H1 (cell line): ENCODE data around the gene LNX2. TPM values are rescaled to one million over a fixed set of nuclear protein-coding genes. Genes with fewer than 3 reads are reported as not detected.

Experiments
- CTCF ChIA-PET: fragments of 300-600 bp; sonication (Branson Sonifier 250); formaldehyde crosslinking; loops from one replicate; lab custom pipeline; 2021; ENCODE audit not compliant: partially characterized antibody; lab: Charles Lee
- POLR2A ChIA-PET: fragments of 300-600 bp; sonication (Branson Sonifier 250); formaldehyde crosslinking; loops from one replicate; lab custom pipeline; 2021; ENCODE audit warnings: inconsistent platforms; ENCODE audit not compliant: partially characterized antibody; lab: Charles Lee
- DNase-seq, 2 experiments: peaks; one replicate each; pipeline versions ENCODE4 v3.0.0 to v3.0.0-alpha.2; 2010 to 2022; ENCODE audit warnings: low spot score in 2 of 2, low read depth in 1 of 2, mixed read lengths in 1 of 2
- FAIRE-seq: peaks from 2 replicates; lab custom pipeline; 2011; peaks lifted over from hg19 to GRCh38; lab: Jason Lieb, UNC
- H2AFZ ChIP-seq: 2 replicates; pipeline ENCODE4 v1.8.1; 2012; ENCODE audit warnings: low read length, inconsistent platforms
- H2AK5ac ChIP-seq: 2 replicates; pipeline ENCODE4 v1.6.1; 2013; ENCODE audit warnings: low read depth, low read length
- H2BK120ac ChIP-seq: replicated peaks from 2 replicates; pipeline ENCODE3; 2013; ENCODE audit warnings: low read depth, low read length, inconsistent platforms
- H2BK12ac ChIP-seq: 2 replicates; pipeline ENCODE4 v1.6.1; 2013; ENCODE audit warnings: low read depth, low read length
- H2BK15ac ChIP-seq: 2 replicates; pipeline ENCODE4 v1.6.1; 2013; ENCODE audit warnings: low read length
- H2BK20ac ChIP-seq: 2 replicates; pipeline ENCODE4 v1.6.1; 2013; ENCODE audit warnings: low read length
- H2BK5ac ChIP-seq: 2 replicates; pipeline ENCODE4 v1.6.1; 2013; ENCODE audit warnings: low read depth, low read length
- H3K14ac ChIP-seq: 2 replicates; pipeline ENCODE4 v1.6.1; 2013; ENCODE audit warnings: inconsistent platforms; ENCODE audit not compliant: insufficient read length
- H3K18ac ChIP-seq: 2 replicates; pipeline ENCODE4 v1.6.1; 2013; ENCODE audit warnings: low read length; ENCODE audit errors: extremely low read depth
- H3K23ac ChIP-seq: 2 replicates; pipeline ENCODE4 v1.6.1; 2013; ENCODE audit warnings: inconsistent platforms; ENCODE audit not compliant: insufficient read length
- H3K23me2 ChIP-seq: 2 replicates; pipeline ENCODE4 v1.6.1; 2013; ENCODE audit warnings: low read depth, low read length
- H3K27ac ChIP-seq: 2 replicates; pipeline ENCODE4 v1.6.1; 2011; ENCODE audit warnings: low read depth, low read length, inconsistent platforms
- H3K27me3 ChIP-seq, 4 experiments: replicated peaks in 1 of 4; 1 replicate in 1 of 4; 2 replicates in 3 of 4; pipeline versions ENCODE4 v1.6.1 to v1.8.1; 2011 to 2013; ENCODE audit warnings: low read length in 3 of 4, mild to moderate bottlenecking in 3 of 4, inconsistent platforms in 2 of 4, mixed read lengths in 2 of 4, moderate library complexity in 1 of 4; ENCODE audit not compliant: control insufficient read depth in 3 of 4, insufficient read depth in 3 of 4; ENCODE audit errors: extremely low read depth in 1 of 4
- H3K36me3 ChIP-seq, 4 experiments: 2 replicates each; pipeline versions ENCODE4 v1.6.1 to v1.8.1; 2011 to 2013; ENCODE audit warnings: mild to moderate bottlenecking in 4 of 4, low read length in 3 of 4, moderate library complexity in 2 of 4, control low read depth in 1 of 4, inconsistent platforms in 1 of 4; ENCODE audit not compliant: insufficient read depth in 4 of 4, control insufficient read depth in 2 of 4
- H3K4ac ChIP-seq: replicated peaks from 2 replicates; pipeline ENCODE3; 2013; ENCODE audit warnings: low read length, low read depth, mixed read lengths, inconsistent platforms; ENCODE audit not compliant: insufficient read length
- H3K4me1 ChIP-seq, 4 experiments: replicated peaks in 1 of 4; 1 replicate in 1 of 4; 2 replicates in 3 of 4; pipeline versions ENCODE4 v1.6.1 to v1.8.1; 2011 to 2013; ENCODE audit warnings: low read length in 3 of 4, inconsistent platforms in 2 of 4, mixed read lengths in 1 of 4; ENCODE audit not compliant: insufficient read depth in 4 of 4, control insufficient read depth in 3 of 4
- H3K4me2 ChIP-seq, 2 experiments: 2 replicates each; pipeline versions ENCODE4 v1.6.1 to v1.8.1; 2011 to 2013; ENCODE audit warnings: low read depth in 2 of 2, low read length in 2 of 2, control low read depth in 1 of 2, inconsistent platforms in 1 of 2, mild to moderate bottlenecking in 1 of 2; ENCODE audit not compliant: insufficient read depth in 1 of 2
- H3K4me3 ChIP-seq, 4 experiments: fragments of 200-600, 300-600 bp in 1 of 4; sonication (generic), shearing (Covaris generic), sonication (Bioruptor Twin) in 1 of 4; 2 replicates each; pipeline versions ENCODE4 v1.5.1 to v1.8.1; 2011 to 2016; ENCODE audit warnings: low read length in 4 of 4, low read depth in 3 of 4, control low read depth in 2 of 4, inconsistent platforms in 2 of 4, mild to moderate bottlenecking in 2 of 4, mixed read lengths in 1 of 4, moderate library complexity in 1 of 4; ENCODE audit not compliant: insufficient read depth in 2 of 4; ENCODE audit errors: extremely low read depth in 1 of 4
- H3K56ac ChIP-seq: replicated peaks from 2 replicates; pipeline ENCODE3; 2013; ENCODE audit warnings: low read depth, mild to moderate bottlenecking, mixed read lengths, low read length, inconsistent platforms; ENCODE audit not compliant: insufficient read length
- H3K79me1 ChIP-seq: 2 replicates; pipeline ENCODE4 v1.6.1; 2013; ENCODE audit warnings: low read depth, low read length, control low read depth
- H3K79me2 ChIP-seq, 2 experiments: 2 replicates each; pipeline versions ENCODE4 v1.6.1 to v1.8.1; 2012 to 2013; ENCODE audit warnings: low read length in 2 of 2, mild to moderate bottlenecking in 2 of 2, inconsistent platforms in 1 of 2; ENCODE audit not compliant: insufficient read depth in 2 of 2, control insufficient read depth in 1 of 2
- H3K9ac ChIP-seq, 4 experiments: replicated peaks in 1 of 4; 1 replicate in 1 of 4; 2 replicates in 3 of 4; pipeline versions ENCODE4 v1.6.1 to v1.8.1; 2011 to 2013; ENCODE audit warnings: low read depth in 3 of 4, low read length in 3 of 4, control low read depth in 2 of 4, mild to moderate bottlenecking in 2 of 4, moderate library complexity in 2 of 4, inconsistent platforms in 1 of 4; ENCODE audit errors: extremely low read depth in 1 of 4
- H3K9me3 ChIP-seq, 2 experiments: 2 replicates each; pipeline versions ENCODE4 v1.6.1 to v1.8.1; 2012 to 2013; ENCODE audit warnings: mild to moderate bottlenecking in 2 of 2, moderate library complexity in 2 of 2, control low read depth in 1 of 2, inconsistent platforms in 1 of 2, low read depth in 1 of 2, low read length in 1 of 2, mixed read lengths in 1 of 2; ENCODE audit not compliant: insufficient read depth in 2 of 2
- H4K20me1 ChIP-seq, 2 experiments: replicated peaks in 1 of 2; 2 replicates each; pipeline versions ENCODE3 to v1.8.1; 2011 to 2013; ENCODE audit warnings: inconsistent platforms in 2 of 2, low read length in 2 of 2, mild to moderate bottlenecking in 1 of 2; ENCODE audit not compliant: insufficient read depth in 2 of 2, control insufficient read depth in 1 of 2
- H4K5ac ChIP-seq: 2 replicates; pipeline ENCODE4 v1.6.1; 2013; ENCODE audit warnings: low read length, low read depth, mixed read lengths, inconsistent platforms; ENCODE audit not compliant: insufficient read length
- H4K8ac ChIP-seq: 2 replicates; pipeline ENCODE4 v1.8.0; 2013; ENCODE audit warnings: mild to moderate bottlenecking, moderate library complexity, low read length, inconsistent platforms; ENCODE audit not compliant: insufficient read depth; ENCODE audit errors: extremely low read depth
- H4K91ac ChIP-seq: replicated peaks from 2 replicates; pipeline ENCODE3; 2013; ENCODE audit warnings: low read length, mixed read lengths, inconsistent platforms; ENCODE audit not compliant: insufficient read length
- ATF2 ChIP-seq: IDR thresholded peaks from 2 replicates; pipeline ENCODE4 v1.6.1; 2012; ENCODE audit warnings: low read length, inconsistent platforms
- BACH1 ChIP-seq: IDR thresholded peaks from 2 replicates; pipeline ENCODE4 v1.6.1; 2012; ENCODE audit warnings: low read length, improper control_type of control experiment
- CBX8 ChIP-seq: fragments of 300-800, 300-1000 bp; sonication (generic); IDR thresholded peaks from 2 replicates; pipeline ENCODE4 v1.7.1; 2016; ENCODE audit warnings: low read depth, low read length, borderline replicate concordance
- CTBP2 ChIP-seq: IDR thresholded peaks from 2 replicates; pipeline ENCODE4 v1.7.0; 2011; ENCODE audit warnings: borderline replicate concordance, mild to moderate bottlenecking, moderate library complexity, mixed read lengths, low read length; ENCODE audit not compliant: insufficient read depth, insufficient read length
- EZH2 ChIP-seq: fragments of 200-600 bp; sonication (generic); IDR thresholded peaks from 2 replicates; pipeline ENCODE4 v1.7.1; 2012; ENCODE audit warnings: low read depth, mild to moderate bottlenecking, moderate library complexity, low read length, inconsistent platforms; ENCODE audit not compliant: severe bottlenecking
- HDAC2 ChIP-seq, 2 experiments: fragments of 300-600 bp in 1 of 2; sonication (generic) in 1 of 2; IDR thresholded peaks; 2 replicates each; pipeline ENCODE4 v1.6.1; 2011 to 2012; ENCODE audit warnings: low read depth in 2 of 2, low read length in 2 of 2, mild to moderate bottlenecking in 2 of 2, moderate library complexity in 2 of 2, borderline replicate concordance in 1 of 2, inconsistent platforms in 1 of 2
- JUN ChIP-seq: IDR thresholded peaks from 2 replicates; pipeline ENCODE4 v1.6.1; 2011; ENCODE audit warnings: low read depth, mild to moderate bottlenecking, improper control_type of control experiment, low read length
- POU5F1 ChIP-seq: IDR thresholded peaks from 2 replicates; pipeline ENCODE4 v1.6.1; 2011; ENCODE audit warnings: low read depth, mild to moderate bottlenecking, low read length, moderate library complexity
- RNF2 ChIP-seq: fragments of 200-900, 300-1000 bp; sonication (generic); IDR thresholded peaks from 2 replicates; pipeline ENCODE4 v1.7.1; 2016; ENCODE audit warnings: borderline replicate concordance, low read depth, mild to moderate bottlenecking, antibody characterized with exemption, low read length; ENCODE audit not compliant: poor library complexity, severe bottlenecking; ENCODE audit errors: missing control alignments
- SIN3A ChIP-seq, 2 experiments: IDR thresholded peaks in 1 of 2; conservative IDR thresholded peaks in 1 of 2; 2 replicates each; pipeline ENCODE4 v1.6.1; 2011 to 2012; ENCODE audit warnings: low read length in 2 of 2, improper control_type of control experiment in 1 of 2, low read depth in 1 of 2, mild to moderate bottlenecking in 1 of 2
- SIRT6 ChIP-seq: IDR thresholded peaks from one replicate; pipeline ENCODE4 v1.7.1; 2012; ENCODE audit warnings: low read length, inconsistent platforms
- TAF1 ChIP-seq: IDR thresholded peaks from 2 replicates; pipeline ENCODE4 v1.6.1; 2011; ENCODE audit warnings: mild to moderate bottlenecking, low read depth, low read length
- WGBS, 2 experiments: shearing (Covaris generic) in 1 of 2; methylation state at CpG; one replicate each; pipeline versions ENCODE4 v1.1.6 to v1.1.7; 2013 to 2015; ENCODE audit warnings: low lambda C conversion rate in 2 of 2, mixed read lengths in 2 of 2, inconsistent platforms in 1 of 2, low coverage in 1 of 2, missing lambda C conversion rate in 1 of 2; ENCODE audit not compliant: insufficient replicate concordance in 2 of 2, insufficient coverage in 1 of 2, insufficient read length in 1 of 2; ENCODE audit errors: extremely low coverage in 1 of 2, missing lambda C conversion rate in 1 of 2; 5-methylcytosine and 5-hydroxymethylcytosine counted together
- polyA plus RNA-seq, 7 experiments: library from polyadenylated mRNA; depleted of rRNA in 3 of 7; stranded (reverse) in 5 of 7; unstranded in 2 of 7; fragments of >200 nt in 5 of 7; fragments of 200-250 nt in 2 of 7; gene quantifications; 1 replicate in 5 of 7; 2 replicates in 1 of 7; 4 replicates in 1 of 7; pipeline versions ENCODE4 v1.2.1 to v1.2.3, GENCODE V29; 2011 to 2013; ENCODE audit warnings: missing spikeins in 2 of 7, mixed read lengths in 2 of 7
- total RNA-seq: library from RNA; stranded (reverse); fragmentation: NEBNext Ultra II Directional; extraction: Animal tissue kit (Norgen Biotek cat#: 25700); gene quantifications from 2 replicates; pipeline ENCODE4 v1.2.1, GENCODE V29; 2021

LNX2 gene
- total and polyA plus RNA-seq, 2 of the 8 experiments (the other 6 are each of a cell fraction or from before 2014, with no cell fraction given), result 6.4 to 13.9 TPM

DNA sequence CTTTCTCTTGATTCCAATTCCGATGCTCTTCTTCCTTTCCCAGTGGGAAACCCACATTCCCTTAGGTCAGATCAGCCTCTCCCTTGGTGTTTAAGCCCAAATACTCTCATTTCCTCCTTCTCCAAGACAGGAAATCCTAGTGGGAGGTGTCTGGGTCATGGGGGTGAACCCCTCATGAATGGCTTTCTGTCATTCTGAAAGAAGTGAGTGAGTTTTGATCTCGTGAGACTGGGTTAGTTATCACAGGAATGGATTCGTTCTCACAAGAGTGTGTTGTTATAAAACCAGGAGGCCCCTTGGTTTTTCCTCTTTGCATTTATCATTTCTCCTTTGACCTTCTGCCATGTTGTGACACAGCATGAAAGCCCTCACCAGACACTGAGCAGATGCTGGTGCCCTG lies 93.8 kb downstream of the LNX2 start:
- no peak overlapping the region for H2AK5ac ChIP-seq
- H2BK12ac ChIP-seq, result no peak overlapping the region
- H3K4me2 ChIP-seq, result no peak overlapping the region
- H2AFZ ChIP-seq, result no peak overlapping the region
- no peak overlapping the region for H3K4me3 ChIP-seq
- H3K23ac ChIP-seq, result no peak overlapping the region
- no peaks in the 10 kb centered on the region for H3K4me1 ChIP-seq
- H3K79me2 ChIP-seq, result no peaks in the 10 kb centered on the region; a peak in 1 of 4 replicates
- POLR2A ChIA-PET, result no interaction called here
- H4K8ac ChIP-seq, result no peak overlapping the region
- CTCF ChIA-PET, result interaction anchor here (0.5 to 2.6 kb wide), 5 partner anchors 12 to 344 kb away, joined by 3 to 7 read pairs (median 4); no protein-coding TSS in a partner anchor
- no peaks in the 10 kb centered on the region for H4K20me1 ChIP-seq
- H2BK120ac ChIP-seq, result no peak overlapping the region
- FAIRE-seq (no peak), DNase-seq (no peak)
- H4K5ac ChIP-seq, result no peak overlapping the region
- H3K9ac ChIP-seq, result no peak overlapping the region
- 88% methylated on average over 3 of the region's 3 CpGs; no CpG with 5 or more reads in 1 of the 2 experiments for WGBS, 2 experiments
- no peak overlapping the region for H4K91ac ChIP-seq
- no peak overlapping the region for H2BK15ac ChIP-seq
- no peaks in the 10 kb centered on the region for H3K79me1 ChIP-seq
- no peak overlapping the region for H3K14ac ChIP-seq
- TF ChIP-seq SIRT6 (no peak), ATF2 (no peak), RNF2 (no peak), TAF1 (no peak), JUN (no peak), SIN3A (conservative IDR thresholded peaks at IDR 0.05 in 1 of 2, IDR thresholded peaks at IDR 0.05 in 1 of 2; ENCODE audit: low read depth in 1 of 2, low read length in 2 of 2) (no peak), HDAC2 (IDR thresholded peaks at IDR 0.05; ENCODE audit: borderline replicate concordance in 1 of 2, low read depth in 2 of 2, low read length in 2 of 2) (no peak), EZH2 (no peak), CTBP2 (no peak), POU5F1 (no peak), CBX8 (no peak), BACH1 (no peak)
- no peak overlapping the region for H3K56ac ChIP-seq
- H3K9me3 ChIP-seq, result no peaks in the 10 kb centered on the region
- no peaks in the 10 kb centered on the region for H3K36me3 ChIP-seq
- H3K27ac ChIP-seq, result no peak overlapping the region
- H2BK5ac ChIP-seq, result no peak overlapping the region
- H3K4ac ChIP-seq, result no peak overlapping the region
- no peak overlapping the region for H3K18ac ChIP-seq
- no peaks in the 10 kb centered on the region for H3K23me2 ChIP-seq
- no peaks in the 10 kb centered on the region for H3K27me3 ChIP-seq
- no peak overlapping the region for H2BK20ac ChIP-seq
